AG08395 (cell line): ENCODE measurements around the gene ITLN2.
"Not testable (repeated sequence)": the region's sequence is repeated elsewhere in the genome, so short reads cannot be mapped to it uniquely, and the experiment has no call there.

Experiments
- DNase-seq: peaks from one replicate; pipeline ENCODE4 v3.0.0; 2012; ENCODE audit warnings: mixed read lengths, low spot score

The ITLN2 gene

GRCh38 chr1:160954158-160955104 is at the start of gene ITLN2:
TSS of gene ITLN2 (minus strand) at chr1:160954809. CDS start at chr1:160954741, 68 bp downstream.
- peak; percentile 45 for DNase-seq

DNA sequence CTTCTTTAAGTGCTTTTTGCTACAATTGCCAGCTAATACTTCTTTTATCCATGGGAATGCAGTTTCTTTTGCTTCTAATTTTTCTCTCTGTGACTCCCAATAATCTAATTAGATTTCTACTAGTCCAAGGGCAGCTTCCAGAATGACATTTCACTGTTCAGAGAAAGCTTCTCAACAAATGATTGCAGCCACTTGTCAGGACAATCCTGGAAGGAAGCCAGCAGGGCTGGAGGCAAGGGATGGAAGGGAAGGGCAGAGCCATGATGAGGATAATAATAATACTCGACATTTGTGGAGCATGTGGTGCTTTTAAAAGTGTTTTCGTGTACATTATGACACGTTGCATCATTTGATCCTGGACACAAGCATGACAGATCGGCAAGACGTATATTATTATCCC is 46.9 kb upstream of the ITLN2 start:
- no peak for DNase-seq

DNA sequence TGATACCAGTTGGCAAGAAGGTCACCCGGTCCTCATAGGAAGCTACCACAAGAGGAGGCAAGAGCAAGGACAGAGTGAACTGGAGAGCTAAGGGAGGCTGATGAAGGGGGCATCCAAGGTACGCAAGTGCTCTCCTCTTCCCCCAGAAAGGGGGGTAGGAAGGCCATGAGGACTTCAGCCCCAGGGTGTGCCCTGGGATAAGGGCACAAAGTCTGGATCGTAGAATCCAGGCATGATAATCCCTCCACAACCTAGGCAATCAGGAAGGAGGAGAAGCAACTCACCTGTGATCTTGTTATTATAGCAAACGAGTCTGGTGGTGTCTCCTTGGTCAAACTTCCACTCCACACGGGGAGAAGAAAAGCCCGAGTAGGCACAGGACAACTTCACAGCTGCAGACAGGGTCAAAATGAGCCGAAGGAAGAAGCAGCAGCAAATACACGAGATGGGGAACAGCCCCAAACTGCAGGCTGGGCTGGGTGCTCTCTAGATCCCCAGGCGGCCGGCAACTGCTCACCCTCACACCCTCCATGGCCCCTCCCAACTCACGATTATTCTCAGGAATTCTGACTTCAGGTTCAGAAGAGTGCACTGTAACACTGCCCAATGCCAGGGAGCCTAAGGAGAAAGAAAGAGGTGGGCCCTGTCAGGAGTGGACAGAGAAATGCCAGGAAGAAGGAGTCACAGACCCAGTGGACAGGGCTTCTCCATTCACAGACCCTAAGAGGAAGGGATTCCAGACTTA is 46.3 kb upstream of the ITLN2 start:
- no peak for DNase-seq

GRCh38 chr1:160999376-160999775 is 44.8 kb upstream of the ITLN2 start:
- DNase-seq, result no peak

DNA sequence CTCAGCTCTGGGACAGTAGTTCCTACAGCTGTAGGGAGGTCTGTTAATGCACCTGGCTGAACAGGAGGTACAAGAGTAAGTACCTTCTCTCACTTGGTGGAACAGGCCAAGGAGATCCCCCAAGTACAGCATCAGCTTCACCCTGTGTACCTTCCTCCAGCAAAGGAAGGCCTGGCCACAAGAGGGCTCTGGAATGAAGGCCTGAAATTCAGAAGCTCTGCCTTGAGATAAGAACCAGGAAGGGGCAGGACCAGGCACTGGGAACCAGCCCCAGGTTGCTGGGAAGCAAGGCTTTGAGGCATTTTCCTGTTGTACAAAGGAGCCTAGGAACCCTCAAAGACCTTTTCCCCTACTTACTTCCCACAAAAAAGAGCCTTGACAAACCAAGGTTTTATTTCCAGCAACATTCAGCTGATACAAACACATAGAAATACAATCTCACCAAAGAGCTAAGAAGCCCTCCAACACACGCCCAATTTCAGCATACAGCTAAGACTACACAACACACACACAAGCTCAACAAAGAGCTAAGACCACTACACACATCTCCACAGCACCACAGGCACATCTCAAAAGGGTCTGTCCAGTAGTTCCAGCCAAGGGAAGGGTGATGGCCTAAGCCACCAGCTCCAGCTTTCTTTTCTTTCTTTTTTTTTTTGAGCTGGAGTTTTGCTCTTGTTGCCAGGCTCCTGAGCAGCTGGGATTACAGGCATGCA is 42.9 kb upstream of the ITLN2 start:
- DNase-seq, result peak; percentile 69

DNA sequence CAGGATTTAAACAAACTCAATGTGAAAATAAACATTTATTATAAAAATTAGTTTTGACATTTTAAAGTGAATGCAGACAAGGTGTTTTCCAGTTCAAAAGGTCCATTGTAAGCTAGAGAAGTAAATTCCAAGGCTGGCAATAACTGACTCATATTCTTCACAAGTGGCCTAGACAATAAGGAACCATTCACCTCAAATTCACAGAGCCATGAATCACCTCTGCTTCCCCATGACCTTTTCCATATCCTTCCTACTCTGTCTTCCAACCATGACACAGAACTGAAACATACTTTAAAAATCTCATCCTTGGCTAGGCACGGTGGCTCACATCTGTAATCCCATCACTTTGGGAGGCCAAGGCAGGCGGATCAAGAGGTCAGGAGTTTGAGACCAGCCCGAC is 41.6 kb upstream of the ITLN2 start:
- no peak for DNase-seq

GRCh38 chr1:160993544-160994193 is 39.1 kb upstream of the ITLN2 start:
- peak; percentile 69 for DNase-seq

GRCh38 chr1:160992036-160992435 is 37.4 kb upstream of the ITLN2 start:
- DNase-seq, result not testable (repeated sequence)

DNA sequence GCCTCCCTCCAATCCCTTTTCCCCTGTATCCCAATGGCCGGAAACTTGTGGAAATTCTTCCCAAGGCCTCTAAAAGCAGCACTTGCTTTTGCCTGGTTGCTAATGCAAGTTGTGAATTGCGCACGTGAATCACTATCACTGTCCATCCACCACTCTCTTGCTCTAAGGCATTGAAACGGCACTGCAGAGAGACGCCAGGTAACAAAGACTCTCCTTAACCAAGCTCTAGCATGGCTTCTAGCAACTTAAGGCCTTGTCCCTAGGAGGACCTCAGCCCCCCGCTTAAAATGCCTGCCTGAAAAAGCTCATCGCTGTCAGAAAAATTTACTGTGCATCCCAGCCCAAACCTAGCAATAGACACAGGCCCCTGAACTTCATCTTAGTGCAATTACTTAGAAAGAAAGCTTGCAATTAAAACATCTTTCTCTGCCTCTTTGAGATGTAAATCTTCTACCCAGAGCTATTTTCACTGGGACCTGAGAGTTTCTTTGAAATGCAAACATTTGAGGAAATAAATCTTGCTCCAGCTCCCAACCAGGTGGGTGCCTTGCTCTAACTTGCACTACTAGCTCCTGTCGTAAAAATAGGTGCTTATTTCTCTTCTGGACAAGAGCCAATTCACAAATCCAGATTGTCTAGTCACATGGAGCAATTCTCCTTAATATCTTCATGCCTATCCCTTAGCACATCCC is 32.9 kb upstream of the ITLN2 start:
- no peak for DNase-seq

GRCh38 chr1:160985723-160986122 is 31.1 kb upstream of the ITLN2 start:
- no peak for DNase-seq

GRCh38 chr1:160981584-160982411 is 27.2 kb upstream of the ITLN2 start:
- DNase-seq, result no peak

- no peak for DNase-seq
Observed at GRCh38 chr1:160979286-160979685, 24.7 kb upstream of the ITLN2 start.

- DNase-seq, result no peak
Observed at GRCh38 chr1:160978510-160978927, 23.9 kb upstream of the ITLN2 start.

DNA sequence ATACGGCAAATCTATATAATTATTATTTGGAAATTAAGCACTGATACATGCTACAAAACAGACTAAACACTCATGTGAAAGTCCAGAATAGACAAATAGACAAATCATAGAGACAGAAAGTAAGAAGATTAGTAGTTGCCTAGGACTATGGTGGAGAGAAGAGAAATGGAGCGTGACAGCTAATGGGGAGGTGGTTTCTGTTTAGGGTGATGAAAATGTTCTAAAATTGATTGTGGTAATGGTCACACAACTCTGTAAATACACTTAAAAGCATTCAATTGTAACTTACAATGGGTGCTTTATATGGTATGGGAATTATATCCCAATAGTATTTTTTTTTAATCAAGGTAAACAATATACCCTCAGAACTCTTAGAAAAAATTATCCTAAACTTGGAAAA is 20.4 kb upstream of the ITLN2 start:
- no peak for DNase-seq

GRCh38 chr1:160973491-160973890 is 18.9 kb upstream of the ITLN2 start:
- no peak for DNase-seq

DNA sequence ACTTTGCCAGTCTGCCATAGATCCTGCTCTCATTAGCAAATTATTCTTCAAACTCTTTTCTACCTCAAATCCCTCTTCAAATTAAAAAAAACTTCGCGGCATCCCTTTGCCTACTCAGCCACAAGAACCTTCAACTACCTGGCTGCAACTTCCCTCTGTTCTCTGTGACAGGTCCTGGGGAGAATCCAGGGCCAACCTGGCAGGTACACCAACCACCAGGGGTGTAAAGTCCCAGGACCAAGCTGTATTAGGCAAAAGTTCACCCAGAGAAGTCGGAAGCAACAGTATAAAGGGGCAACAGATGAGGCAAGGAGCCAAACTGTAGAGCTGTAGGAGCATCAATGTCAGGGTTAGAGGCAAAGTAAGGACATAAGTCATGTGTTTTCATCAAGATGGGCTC is 18.3 kb upstream of the ITLN2 start:
- no peak for DNase-seq

GRCh38 chr1:160971618-160972056 is 17.0 kb upstream of the ITLN2 start:
- no peak for DNase-seq

- no peak for DNase-seq
Observed at GRCh38 chr1:160963521-160963920, 8.9 kb upstream of the ITLN2 start.

DNA sequence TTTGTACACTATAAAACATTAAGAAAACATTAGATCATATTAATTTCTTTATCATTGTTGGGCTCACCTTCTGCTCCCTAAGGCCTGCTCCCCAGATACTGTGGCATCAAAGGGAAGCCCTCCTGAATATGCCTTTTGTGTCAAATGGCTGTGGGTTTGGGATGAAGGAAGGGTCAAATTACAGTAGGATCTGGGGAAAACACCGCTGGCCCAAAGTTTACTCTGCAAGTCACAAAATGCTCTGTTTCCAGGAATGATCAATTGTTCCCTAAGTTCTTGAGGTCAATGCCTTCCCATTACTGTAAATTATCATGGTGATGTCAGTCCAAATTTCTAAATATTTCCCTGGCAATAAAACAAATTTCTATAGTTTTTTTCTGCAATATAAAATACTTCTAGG is 6.8 kb upstream of the ITLN2 start:
- no peak for DNase-seq

DNA sequence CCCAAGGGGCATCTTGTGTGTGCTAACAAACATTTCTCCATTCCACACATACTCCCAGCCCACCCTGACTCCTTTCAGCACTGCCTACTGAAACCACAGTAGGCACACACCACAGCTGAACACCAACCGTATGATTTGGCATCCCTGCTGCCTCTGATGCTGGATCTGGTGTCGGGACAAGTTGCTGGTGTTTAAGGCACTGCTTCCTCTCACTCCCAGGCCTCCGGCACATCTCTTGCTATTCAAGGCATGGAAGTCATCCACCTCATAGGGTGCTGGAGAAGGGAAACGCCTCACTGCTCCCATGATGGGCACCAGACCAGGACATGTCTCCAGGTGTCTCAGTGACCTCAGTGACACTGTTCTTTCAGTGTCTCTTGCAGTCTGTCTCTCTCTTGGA is 2.4 kb upstream of the ITLN2 start:
- no peak for DNase-seq
